ENCODE results near the gene PDSS2. TPM values are rescaled to one million over a fixed set of nuclear protein-coding genes. Genes with fewer than 3 reads are reported as not detected.

Gene PDSS2
- total RNA-seq, 1 donor from 2014 or later, result 18.9 TPM

DNA sequence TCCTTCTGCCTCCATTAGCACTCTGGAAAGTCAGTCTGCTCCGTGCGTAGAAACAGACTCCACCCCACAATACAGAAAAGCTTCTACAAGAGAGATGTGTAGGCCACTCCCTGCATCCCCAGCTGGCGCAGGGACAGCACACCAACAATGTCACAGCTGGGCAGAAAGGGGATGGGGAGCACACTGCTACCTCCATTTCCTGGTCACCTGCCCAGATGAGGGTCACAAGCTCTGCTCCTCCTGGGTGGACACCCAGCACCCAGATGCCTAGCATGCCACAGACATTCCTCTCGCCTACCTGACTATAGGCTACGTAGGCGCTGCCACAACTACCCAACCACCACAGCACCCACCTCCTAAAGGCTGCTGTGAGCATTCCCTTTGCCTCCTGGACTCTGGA lies 356.3 kb downstream of the PDSS2 start:
- DNase-seq (ENCODE audit: low spot score) (no peak), ATAC-seq (no peak)

Other genes with a start within 250 kb of the PDSS2 start
- 1.7 TPM for gene SOBP, start 30.6 kb upstream of the PDSS2 start, total RNA-seq

Measured in left lobe of liver (tissue), 2 donors.